Stomach smooth muscle (tissue), 2 donors: Measurements from ENCODE around the gene SLC45A1.

Experiments used
- H3K27ac ChIP-seq: one replicate; pipeline ENCODE4 v1.7.0; 2013; ENCODE audit warnings: mild to moderate bottlenecking, low read length, inconsistent platforms
- H3K27me3 ChIP-seq, 2 donors: one replicate each; pipeline ENCODE4 v1.7.0; 2013; ENCODE audit warnings: low read length in 2 of 2; ENCODE audit not compliant: insufficient read depth in 2 of 2, control insufficient read depth in 1 of 2
- H3K36me3 ChIP-seq, 2 donors: one replicate each; pipeline ENCODE4 v1.7.0; 2013; ENCODE audit warnings: low read length in 2 of 2; ENCODE audit not compliant: control insufficient read depth in 2 of 2, insufficient read depth in 2 of 2
- H3K4me1 ChIP-seq: one replicate; pipeline ENCODE4 v1.7.0; 2013; ENCODE audit warnings: low read length; ENCODE audit not compliant: control insufficient read depth, insufficient read depth
- H3K4me3 ChIP-seq, 2 donors: one replicate each; pipeline ENCODE4 v1.7.0; 2013; ENCODE audit warnings: low read length in 2 of 2
- H3K9ac ChIP-seq, 2 donors: one replicate each; pipeline ENCODE4 v1.7.0; 2013; ENCODE audit warnings: low read length in 2 of 2, mild to moderate bottlenecking in 1 of 2
- H3K9me3 ChIP-seq, 2 donors: one replicate each; pipeline ENCODE4 v1.7.0; 2013; ENCODE audit warnings: low read length in 2 of 2; ENCODE audit not compliant: control insufficient read depth in 2 of 2
- donor health status: healthy.
- donor health status: Pancreatic carcinoma.

Gene SLC45A1

GRCh38 chr1:8371372-8371991, 53.6 kb downstream of the SLC45A1 start:
- H3K27ac ChIP-seq: peak overlapping the region; percentile 98
- peak overlapping the region; percentile 44 to 64 for H3K9ac ChIP-seq
- peaks cover 0 to under 1% of the 10 kb centered on the region in 2 donors for H3K36me3 ChIP-seq
- H3K27me3 ChIP-seq: no peaks in the 10 kb centered on the region
- no peaks in the 10 kb centered on the region for H3K9me3 ChIP-seq
- peaks cover 78% of the 10 kb centered on the region for H3K4me1 ChIP-seq
- H3K4me3 ChIP-seq: peak overlapping the region; percentile 34 to 54

GRCh38 chr1:8373125-8373524, 55.2 kb downstream of the SLC45A1 start:
- H3K9me3 ChIP-seq: no peaks in the 10 kb centered on the region
- peak overlapping the region; percentile 40 to 64 for H3K4me3 ChIP-seq
- H3K4me1 ChIP-seq: peaks cover 70% of the 10 kb centered on the region
- no peaks in the 10 kb centered on the region for H3K36me3 ChIP-seq
- H3K27me3 ChIP-seq: no peaks in the 10 kb centered on the region
- peak overlapping the region; percentile 44 to 60 for H3K9ac ChIP-seq
- H3K27ac ChIP-seq: peak overlapping the region; percentile 98

GRCh38 chr1:8373581-8374241, 55.8 kb downstream of the SLC45A1 start:
- peak overlapping the region; percentile 40 to 64 for H3K4me3 ChIP-seq
- H3K9ac ChIP-seq: peak overlapping the region; percentile 44 to 60
- peak overlapping the region; percentile 98 for H3K27ac ChIP-seq
- H3K36me3 ChIP-seq: no peaks in the 10 kb centered on the region
- no peaks in the 10 kb centered on the region for H3K9me3 ChIP-seq
- H3K4me1 ChIP-seq: peaks cover 74% of the 10 kb centered on the region
- no peaks in the 10 kb centered on the region for H3K27me3 ChIP-seq

GRCh38 chr1:8374356-8374755, 56.4 kb downstream of the SLC45A1 start:
- no peaks in the 10 kb centered on the region for H3K27me3 ChIP-seq
- H3K9me3 ChIP-seq: no peaks in the 10 kb centered on the region
- H3K4me1 ChIP-seq: peaks cover 76% of the 10 kb centered on the region
- peak overlapping the region; percentile 36 to 44 for H3K9ac ChIP-seq
- no peaks in the 10 kb centered on the region for H3K36me3 ChIP-seq
- peak overlapping the region in 1 of 2 donors; percentile 22 for H3K4me3 ChIP-seq
- H3K27ac ChIP-seq: peak overlapping the region; percentile 98

- Histone ChIP-seq H3K36me3 (no peaks in the 10 kb centered on the region), H3K27ac (peak overlapping the region; percentile 98), H3K9ac (peak overlapping the region in 1 of 2 donors; percentile 44), H3K4me3 (no peak overlapping the region), H3K27me3 (no peaks in the 10 kb centered on the region), H3K9me3 (no peaks in the 10 kb centered on the region), H3K4me1 (peaks cover 80% of the 10 kb centered on the region)
These were observed 56.9 kb downstream of the SLC45A1 start for GRCh38 chr1:8374812-8375211.

GRCh38 chr1:8376358-8376840, 58.5 kb downstream of the SLC45A1 start:
- no peak overlapping the region for H3K4me3 ChIP-seq
- no peak overlapping the region for H3K9ac ChIP-seq
- no peaks in the 10 kb centered on the region for H3K9me3 ChIP-seq
- peaks cover 0 to 3% of the 10 kb centered on the region in 2 donors for H3K36me3 ChIP-seq
- H3K27ac ChIP-seq: peak overlapping the region; percentile 74
- H3K27me3 ChIP-seq: no peaks in the 10 kb centered on the region
- peaks cover 79% of the 10 kb centered on the region for H3K4me1 ChIP-seq

- H3K4me1 ChIP-seq: peaks cover 79% of the 10 kb centered on the region
- H3K27me3 ChIP-seq: no peaks in the 10 kb centered on the region
- no peak overlapping the region for H3K4me3 ChIP-seq
- no peaks in the 10 kb centered on the region for H3K9me3 ChIP-seq
- peak overlapping the region; percentile 84 for H3K27ac ChIP-seq
- H3K9ac ChIP-seq: no peak overlapping the region
- peaks cover 0 to 3% of the 10 kb centered on the region in 2 donors for H3K36me3 ChIP-seq
These were observed 59.5 kb downstream of the SLC45A1 start for GRCh38 chr1:8377271-8377981.

GRCh38 chr1:8378178-8378577, 60.3 kb downstream of the SLC45A1 start:
- Histone ChIP-seq H3K9ac (no peak overlapping the region), H3K4me1 (peaks cover 79% of the 10 kb centered on the region)

GRCh38 chr1:8378981-8379470, 61.1 kb downstream of the SLC45A1 start:
- H3K4me3 ChIP-seq: peak overlapping the region in 1 of 2 donors; percentile 8
- no peaks in the 10 kb centered on the region for H3K9me3 ChIP-seq
- H3K9ac ChIP-seq: no peak overlapping the region
- peak overlapping the region; percentile 84 for H3K27ac ChIP-seq
- peaks cover 71% of the 10 kb centered on the region for H3K4me1 ChIP-seq
- no peaks in the 10 kb centered on the region for H3K27me3 ChIP-seq
- peaks cover 0 to 6% of the 10 kb centered on the region in 2 donors for H3K36me3 ChIP-seq

More at GRCh38 chr1:8378178-8378577, 60.3 kb downstream of the SLC45A1 start:
- H3K36me3 ChIP-seq: peaks cover 0 to 6% of the 10 kb centered on the region in 2 donors
- no peaks in the 10 kb centered on the region for H3K27me3 ChIP-seq
- peak overlapping the region in 1 of 2 donors; percentile 29 for H3K4me3 ChIP-seq
- no peaks in the 10 kb centered on the region for H3K9me3 ChIP-seq
- H3K27ac ChIP-seq: peak overlapping the region; percentile 84

GRCh38 chr1:8379513-8380186, 61.7 kb downstream of the SLC45A1 start:
- H3K9me3 ChIP-seq: no peaks in the 10 kb centered on the region
- no peak overlapping the region for H3K9ac ChIP-seq
- no peaks in the 10 kb centered on the region for H3K27me3 ChIP-seq

More at GRCh38 chr1:8379513-8380186, 61.7 kb downstream of the SLC45A1 start:
- H3K4me1 ChIP-seq: peaks cover 69% of the 10 kb centered on the region
- H3K36me3 ChIP-seq: peaks cover 0 to 9% of the 10 kb centered on the region in 2 donors
- peak overlapping the region in 1 of 2 donors; percentile 8 for H3K4me3 ChIP-seq
- H3K27ac ChIP-seq: peak overlapping the region; percentile 84
